Measurements from ENCODE around the gene HELT. TPM values are rescaled to one million over a fixed set of nuclear protein-coding genes. Genes with fewer than 3 reads are reported as not detected.

The HELT gene
- not detected in 2 replicates for total RNA-seq (2014; rRNA removed)
- not detected for Bru-seq, nascent RNA
- BruChase-seq, experiment 1, labeled RNA remaining after a 6-hour chase: not detected
- BruChase-seq, experiment 2, labeled RNA remaining after a 2-hour chase: not detected
- long read RNA-seq: 0 reads

- H4K20me1 ChIP-seq (ENCODE audit: low read length): no peaks in the 10 kb centered on the region
- ChIA-PET CTCF (interaction anchor here (0.6 kb wide), 1 partner anchor 78 kb away, joined by 3 read pairs; no protein-coding TSS in a partner anchor), POLR2A (ENCODE audit: unreplicated experiment) (no interaction called here)
- H3K4me2 ChIP-seq (ENCODE audit: low read length): peak within 1 kb of the TSS; percentile 54
- no TSS peak for BruUV-seq (replicated peaks)
- no peak within 1 kb of the TSS for H3K4me3 ChIP-seq (ENCODE audit: low read length)
- no peak within 1 kb of the TSS for H2AFZ ChIP-seq (ENCODE audit: low read length)
- TF ChIP-seq EZH2phosphoT487 (IDR thresholded peaks at IDR 0.05; ENCODE audit: borderline replicate concordance, low read length) (no peak), EZH2 (IDR thresholded peaks at IDR 0.05; ENCODE audit: low read length, unreplicated experiment) (peak; percentile 21), CTCF (conservative IDR thresholded peaks at IDR 0.05; ENCODE audit: low read depth, low read length) (no peak)
- H3K9me2 ChIP-seq (replicated peaks; ENCODE audit: low read length): no peaks in the 10 kb centered on the region
- H3K27me3 ChIP-seq (ENCODE audit: low read length): peaks cover 88% of the 10 kb centered on the region
- ATAC-seq: no peak
- H3K9me3 ChIP-seq (ENCODE audit: low read length): no peaks in the 10 kb centered on the region
- no peaks in the 10 kb centered on the region for H3K4me1 ChIP-seq (ENCODE audit: insufficient read depth, low read length)
- no peak within 1 kb of the TSS for H3K9ac ChIP-seq (ENCODE audit: low read length)
- no peak for DNase-seq
- no peak within 1 kb of the TSS for H3K27ac ChIP-seq (ENCODE audit: low read length)
- H3K36me3 ChIP-seq (ENCODE audit: low read depth, low read length): no peaks in the 10 kb centered on the region
- intact Hi-C loops (cut with micrococcal nuclease): no loop called here
- H3K79me2 ChIP-seq (ENCODE audit: low read length): no peaks in the 10 kb centered on the region
- H3F3A ChIP-seq (ENCODE audit: low read length, unreplicated experiment): no peaks in the 10 kb centered on the region
Measured at GRCh38 chr4:185017964-185018772, at the start of gene HELT. TSS of gene HELT (plus strand) at chr4:185018490. CDS start at chr4:185018929, 439 bp downstream.

- Histone ChIP-seq H3K4me2 (ENCODE audit: low read length) (peak overlapping the region; percentile 65), H3K9me3 (ENCODE audit: low read length) (no peaks in the 10 kb centered on the region), H3K27me3 (ENCODE audit: low read length) (no peaks in the 10 kb centered on the region), H3K9ac (ENCODE audit: low read length) (no peak overlapping the region), H3K4me3 (ENCODE audit: low read length) (no peak overlapping the region), H3F3A (ENCODE audit: low read length, unreplicated experiment) (no peaks in the 10 kb centered on the region), H2AFZ (ENCODE audit: low read length) (no peak overlapping the region), H3K79me2 (ENCODE audit: low read length) (no peaks in the 10 kb centered on the region), H3K27ac (ENCODE audit: low read length) (no peak overlapping the region), H4K20me1 (ENCODE audit: low read length) (no peaks in the 10 kb centered on the region), H3K4me1 (ENCODE audit: insufficient read depth, low read length) (peaks cover 14% of the 10 kb centered on the region), H3K9me2 (replicated peaks; ENCODE audit: low read length) (no peaks in the 10 kb centered on the region), H3K36me3 (ENCODE audit: low read depth, low read length) (no peaks in the 10 kb centered on the region)
- ChIA-PET POLR2A (ENCODE audit: unreplicated experiment) (interaction anchor here (0.6 kb wide), 1 partner anchor 288 kb away, joined by 4 read pairs; no protein-coding TSS in a partner anchor), CTCF (interaction anchor here (0.6 kb wide), 1 partner anchor 21 kb away, joined by 3 read pairs; no protein-coding TSS in a partner anchor)
- TF ChIP-seq EZH2 (IDR thresholded peaks at IDR 0.05; ENCODE audit: low read length, unreplicated experiment) (no peak), CTCF (conservative IDR thresholded peaks at IDR 0.05; ENCODE audit: low read depth, low read length) (no peak), EZH2phosphoT487 (IDR thresholded peaks at IDR 0.05; ENCODE audit: borderline replicate concordance, low read length) (no peak)
- DNase-seq: peak; percentile 78
- intact Hi-C loops (cut with micrococcal nuclease): no loop called here
- no TSS peak for BruUV-seq (replicated peaks)
- ATAC-seq: peak; percentile 93
Measured at GRCh38 chr4:184968784-184969201, 49.5 kb upstream of the HELT start.

- Histone ChIP-seq H4K20me1 (ENCODE audit: low read length) (no peaks in the 10 kb centered on the region), H3F3A (ENCODE audit: low read length, unreplicated experiment) (no peaks in the 10 kb centered on the region), H2AFZ (ENCODE audit: low read length) (no peak overlapping the region), H3K9me2 (replicated peaks; ENCODE audit: low read length) (no peaks in the 10 kb centered on the region), H3K79me2 (ENCODE audit: low read length) (no peaks in the 10 kb centered on the region), H3K27me3 (ENCODE audit: low read length) (no peaks in the 10 kb centered on the region), H3K4me1 (ENCODE audit: insufficient read depth, low read length) (peaks cover 14% of the 10 kb centered on the region), H3K4me2 (ENCODE audit: low read length) (no peak overlapping the region), H3K9me3 (ENCODE audit: low read length) (no peaks in the 10 kb centered on the region), H3K9ac (ENCODE audit: low read length) (no peak overlapping the region), H3K4me3 (ENCODE audit: low read length) (no peak overlapping the region), H3K27ac (ENCODE audit: low read length) (no peak overlapping the region), H3K36me3 (ENCODE audit: low read depth, low read length) (no peaks in the 10 kb centered on the region)
- CTCF ChIA-PET: no interaction called here
- intact Hi-C loops (cut with micrococcal nuclease): no loop called here
- DNase-seq (no peak), ATAC-seq (no peak)
- BruUV-seq (replicated peaks): no TSS peak
- TF ChIP-seq EZH2 (IDR thresholded peaks at IDR 0.05; ENCODE audit: low read length, unreplicated experiment) (no peak), EZH2phosphoT487 (IDR thresholded peaks at IDR 0.05; ENCODE audit: borderline replicate concordance, low read length) (no peak)
- POLR2A ChIA-PET (ENCODE audit: unreplicated experiment): no interaction called here
Measured at GRCh38 chr4:184969610-184970009, 48.7 kb upstream of the HELT start.
